ENCODE results near the gene CDCA7.

DNA sequence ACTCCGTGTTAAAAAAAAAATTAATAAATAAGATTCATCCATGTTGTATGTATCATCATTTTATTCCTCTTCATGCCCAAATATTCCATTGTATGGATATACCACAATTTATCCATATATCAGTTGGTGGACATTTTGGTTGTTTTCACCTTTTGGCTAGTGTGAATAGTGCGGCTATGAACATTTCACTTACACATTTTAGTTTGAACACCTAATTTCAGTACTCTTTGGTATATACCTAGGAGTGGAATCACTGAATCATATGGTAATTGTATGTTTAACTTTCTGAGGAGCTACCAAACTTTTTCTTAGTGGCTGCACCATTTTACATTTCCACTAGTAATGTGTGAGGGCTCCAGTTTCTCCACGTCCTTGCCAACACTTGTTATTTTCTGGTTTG lies 20.0 kb downstream of the CDCA7 start:
- TF ChIP-seq, protein P1, sequence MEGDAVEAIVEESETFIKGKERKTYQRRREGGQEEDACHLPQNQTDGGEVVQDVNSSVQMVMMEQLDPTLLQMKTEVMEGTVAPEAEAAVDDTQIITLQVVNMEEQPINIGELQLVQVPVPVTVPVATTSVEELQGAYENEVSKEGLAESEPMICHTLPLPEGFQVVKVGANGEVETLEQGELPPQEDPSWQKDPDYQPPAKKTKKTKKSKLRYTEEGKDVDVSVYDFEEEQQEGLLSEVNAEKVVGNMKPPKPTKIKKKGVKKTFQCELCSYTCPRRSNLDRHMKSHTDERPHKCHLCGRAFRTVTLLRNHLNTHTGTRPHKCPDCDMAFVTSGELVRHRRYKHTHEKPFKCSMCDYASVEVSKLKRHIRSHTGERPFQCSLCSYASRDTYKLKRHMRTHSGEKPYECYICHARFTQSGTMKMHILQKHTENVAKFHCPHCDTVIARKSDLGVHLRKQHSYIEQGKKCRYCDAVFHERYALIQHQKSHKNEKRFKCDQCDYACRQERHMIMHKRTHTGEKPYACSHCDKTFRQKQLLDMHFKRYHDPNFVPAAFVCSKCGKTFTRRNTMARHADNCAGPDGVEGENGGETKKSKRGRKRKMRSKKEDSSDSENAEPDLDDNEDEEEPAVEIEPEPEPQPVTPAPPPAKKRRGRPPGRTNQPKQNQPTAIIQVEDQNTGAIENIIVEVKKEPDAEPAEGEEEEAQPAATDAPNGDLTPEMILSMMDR (conservative IDR thresholded peaks at IDR 0.05; ENCODE audit: low read depth, low read length) = no peak
- TF ChIP-seq EZH2 (IDR thresholded peaks at IDR 0.05; ENCODE audit: low read length, unreplicated experiment) = no peak

Measured in PC-3 (cell line).